ENCODE results near the gene FEZF1. TPM values are rescaled to one million over a fixed set of nuclear protein-coding genes. Genes with fewer than 3 reads are reported as not detected.

Gene FEZF1
- total RNA-seq, 1 donor from 2014 or later = 12.7 TPM

DNA sequence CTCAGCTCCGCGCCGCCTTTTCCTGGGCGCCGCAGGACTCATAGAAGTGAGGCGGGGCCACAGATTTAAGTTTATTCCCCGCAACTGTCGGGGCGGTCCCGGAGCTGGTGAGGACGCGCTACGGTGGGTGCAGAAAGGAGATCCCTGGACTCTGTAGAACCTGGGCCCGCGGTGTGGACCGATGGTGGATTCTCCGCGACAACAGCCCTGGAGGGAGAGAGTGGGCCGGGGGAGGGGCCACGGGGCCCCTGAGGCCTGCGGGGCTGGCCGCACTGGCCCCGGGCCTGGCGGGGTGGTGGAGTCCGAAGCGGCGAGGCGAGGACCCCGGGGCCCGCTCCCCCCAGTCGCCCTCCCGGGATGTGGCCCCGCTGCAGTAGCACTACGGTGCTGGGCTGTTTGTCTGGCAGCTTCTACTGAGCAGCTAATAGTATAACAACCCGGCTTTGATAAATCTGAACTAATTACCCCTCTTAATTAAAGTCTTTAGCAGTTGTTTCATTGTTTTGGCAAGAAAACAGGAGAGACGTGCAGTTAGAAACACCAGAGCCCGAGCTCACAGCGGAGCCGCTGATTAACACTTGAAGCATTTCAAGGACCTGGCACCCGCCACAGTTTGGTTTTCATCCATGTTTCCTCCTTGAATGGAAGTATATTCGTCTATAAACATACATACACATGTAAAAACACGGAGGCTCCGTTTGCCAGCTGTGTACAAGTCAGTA is 4.2 kb downstream of the FEZF1 start:
- H3K27ac Mint-ChIP-seq (ENCODE audit: unreplicated experiment) = no peak overlapping the region
- H3K9me3 Mint-ChIP-seq (ENCODE audit: unreplicated experiment) = peaks cover 8% of the 10 kb centered on the region
- peaks cover 10% of the 10 kb centered on the region for H3K4me1 Mint-ChIP-seq (ENCODE audit: low read depth, unreplicated experiment)
- no peak for TF ChIP-seq CTCF (IDR thresholded peaks at IDR 0.05; ENCODE audit: partially characterized antibody, unreplicated experiment)
- H3K36me3 Mint-ChIP-seq (ENCODE audit: unreplicated experiment) = no peaks in the 10 kb centered on the region
- H3K27me3 Mint-ChIP-seq (ENCODE audit: unreplicated experiment) = peaks cover 26% of the 10 kb centered on the region
- peak; percentile 41 for DNase-seq
- peak overlapping the region; percentile 89 for H3K4me3 Mint-ChIP-seq (ENCODE audit: unreplicated experiment)

- Mint-ChIP-seq H3K36me3 (ENCODE audit: unreplicated experiment) (no peaks in the 10 kb centered on the region), H3K27me3 (ENCODE audit: unreplicated experiment) (peaks cover 24% of the 10 kb centered on the region), H3K27ac (ENCODE audit: unreplicated experiment) (no peak overlapping the region), H3K4me3 (ENCODE audit: unreplicated experiment) (peak overlapping the region; percentile 89), H3K9me3 (ENCODE audit: unreplicated experiment) (peaks cover 8% of the 10 kb centered on the region), H3K4me1 (ENCODE audit: low read depth, unreplicated experiment) (peaks cover 10% of the 10 kb centered on the region)
- peak; percentile 34 for DNase-seq
- TF ChIP-seq CTCF (IDR thresholded peaks at IDR 0.05; ENCODE audit: partially characterized antibody, unreplicated experiment) = no peak
Measured at GRCh38 chr7:122299624-122300210, 4.8 kb downstream of the FEZF1 start.

DNA sequence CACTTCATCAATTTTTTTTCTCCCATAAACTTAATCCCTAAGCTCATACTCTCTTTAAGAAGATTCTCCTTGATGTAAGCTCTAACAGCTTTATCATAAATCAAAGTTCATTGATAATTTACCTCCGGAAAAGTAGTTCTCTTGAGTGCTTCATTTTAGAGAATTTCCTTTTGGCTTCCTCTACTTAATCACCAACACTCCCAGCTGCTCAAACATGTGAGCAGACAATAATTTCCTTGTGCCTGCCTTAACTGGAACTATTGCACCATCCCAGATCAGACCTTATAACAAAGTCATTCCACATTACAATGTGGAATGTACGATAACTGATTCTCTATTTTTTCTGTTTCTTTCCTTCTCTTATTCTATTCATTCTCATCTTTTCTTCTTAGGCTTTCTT is 5.9 kb downstream of the FEZF1 start:
- Mint-ChIP-seq H3K27ac (ENCODE audit: unreplicated experiment) (no peak overlapping the region), H3K36me3 (ENCODE audit: unreplicated experiment) (no peaks in the 10 kb centered on the region), H3K4me1 (ENCODE audit: low read depth, unreplicated experiment) (peaks cover 5% of the 10 kb centered on the region), H3K9me3 (ENCODE audit: unreplicated experiment) (peaks cover 8% of the 10 kb centered on the region), H3K4me3 (ENCODE audit: unreplicated experiment) (no peak overlapping the region), H3K27me3 (ENCODE audit: unreplicated experiment) (peaks cover 18% of the 10 kb centered on the region)
- no peak for DNase-seq
- no peak for TF ChIP-seq CTCF (IDR thresholded peaks at IDR 0.05; ENCODE audit: partially characterized antibody, unreplicated experiment)

GRCh38 chr7:122298131-122298530 is 6.4 kb downstream of the FEZF1 start:
- H3K9me3 Mint-ChIP-seq (ENCODE audit: unreplicated experiment) = peaks cover 7% of the 10 kb centered on the region
- no peak for TF ChIP-seq CTCF (IDR thresholded peaks at IDR 0.05; ENCODE audit: partially characterized antibody, unreplicated experiment)
- no peak overlapping the region for H3K27ac Mint-ChIP-seq (ENCODE audit: unreplicated experiment)
- no peaks in the 10 kb centered on the region for H3K36me3 Mint-ChIP-seq (ENCODE audit: unreplicated experiment)
- no peak for DNase-seq
- no peak overlapping the region for H3K4me3 Mint-ChIP-seq (ENCODE audit: unreplicated experiment)
- H3K4me1 Mint-ChIP-seq (ENCODE audit: low read depth, unreplicated experiment) = peaks cover 4% of the 10 kb centered on the region
- peaks cover 15% of the 10 kb centered on the region for H3K27me3 Mint-ChIP-seq (ENCODE audit: unreplicated experiment)

DNA sequence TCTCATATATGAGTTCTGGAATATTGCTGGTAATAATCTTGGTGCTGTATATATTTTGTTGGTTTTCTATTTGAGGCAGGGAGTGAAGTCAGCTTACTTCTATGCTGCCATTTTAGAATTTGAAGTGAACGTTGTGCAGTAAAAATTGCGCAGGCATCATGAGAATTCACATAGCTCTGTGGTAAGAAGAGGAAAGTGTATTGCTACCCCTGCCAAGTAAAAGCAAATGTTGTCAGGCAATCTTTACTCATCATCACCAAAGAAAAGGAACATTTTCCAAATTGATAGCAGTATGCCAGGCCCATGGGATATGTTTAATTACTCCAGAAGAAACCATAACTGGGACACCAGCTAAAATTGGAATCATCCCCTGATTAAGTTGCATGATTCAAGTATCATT is 13.4 kb downstream of the FEZF1 start:
- Mint-ChIP-seq H3K9me3 (ENCODE audit: unreplicated experiment) (no peaks in the 10 kb centered on the region), H3K27ac (ENCODE audit: unreplicated experiment) (no peak overlapping the region), H3K27me3 (ENCODE audit: unreplicated experiment) (no peaks in the 10 kb centered on the region), H3K4me3 (ENCODE audit: unreplicated experiment) (no peak overlapping the region), H3K36me3 (ENCODE audit: unreplicated experiment) (peaks cover 24% of the 10 kb centered on the region), H3K4me1 (ENCODE audit: low read depth, unreplicated experiment) (no peaks in the 10 kb centered on the region)
- TF ChIP-seq CTCF (IDR thresholded peaks at IDR 0.05; ENCODE audit: partially characterized antibody, unreplicated experiment) = no peak
- DNase-seq = no peak

All from glutamatergic neuron (in vitro differentiated cells).